SK-N-SH treated with all-trans-retinoic acid at 6 μM for 48 hours (cell line): ENCODE measurements around the gene MYL3.

Experiments
- ESRRG ChIP-seq: fragments of 250-450 bp; sonication (Bioruptor Pico); IDR thresholded peaks from 2 replicates; pipeline ENCODE4 v1.6.1; 2021; ENCODE audit warnings: mild to moderate bottlenecking
- POU6F1 ChIP-seq: fragments of 250-450 bp; sonication (Bioruptor Pico); IDR thresholded peaks from 2 replicates; pipeline ENCODE4 v1.8.0; 2021; ENCODE audit warnings: low read depth, mild to moderate bottlenecking, moderate library complexity, borderline replicate concordance
- ZC3H10 ChIP-seq: fragments of 250-450 bp; sonication (Bioruptor Pico); IDR thresholded peaks from 2 replicates; pipeline ENCODE4 v1.5.1; 2021; ENCODE audit warnings: mild to moderate bottlenecking, moderate library complexity

- TF ChIP-seq POU6F1 (CRISPR knock-in tag) = no peak
- no peak for TF ChIP-seq ESRRG (CRISPR knock-in tag)
- TF ChIP-seq ZC3H10 (CRISPR knock-in tag) = no peak
Measured at GRCh38 chr3:46831316-46831715, 31.9 kb downstream of the MYL3 start.
